ENCODE data around the gene CNOT4.

CNOT4 gene

DNA sequence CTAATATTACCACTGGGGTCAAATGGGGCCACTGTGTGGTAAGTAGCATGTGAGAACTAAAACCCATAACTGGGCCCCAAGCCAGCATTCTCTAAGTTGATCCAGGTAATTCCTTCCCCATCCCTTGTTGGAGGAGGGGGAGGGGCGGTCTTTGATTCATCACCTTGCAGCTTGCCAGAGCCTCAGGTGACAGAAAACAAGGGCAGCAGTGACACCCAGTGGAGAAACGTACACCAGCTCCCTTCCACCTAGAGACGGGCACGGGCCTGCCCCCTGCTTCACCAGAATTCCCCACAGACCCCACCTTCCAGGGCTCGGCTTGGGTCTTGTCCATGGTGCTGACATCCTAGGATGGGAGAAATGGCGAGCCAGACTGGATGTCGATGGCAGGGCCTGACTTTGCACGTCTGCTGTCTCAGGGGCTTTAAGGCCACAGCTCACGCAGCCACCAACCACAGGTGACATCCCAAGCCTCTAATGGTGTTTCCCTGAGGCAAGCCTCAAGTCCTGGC is 174.2 kb downstream of the CNOT4 start:
- peak; percentile 64 for DNase-seq
- H3K4me3 ChIP-seq (ENCODE audit: low read depth in 1 of 2, low read length in 2 of 2): no peak overlapping the region
- no peaks in the 10 kb centered on the region for H3K36me3 ChIP-seq (ENCODE audit: insufficient read depth, low read length)
- ATAC-seq (ENCODE audit: insufficient read depth, low read depth): peak; percentile 94
- TF ChIP-seq, protein P1, sequence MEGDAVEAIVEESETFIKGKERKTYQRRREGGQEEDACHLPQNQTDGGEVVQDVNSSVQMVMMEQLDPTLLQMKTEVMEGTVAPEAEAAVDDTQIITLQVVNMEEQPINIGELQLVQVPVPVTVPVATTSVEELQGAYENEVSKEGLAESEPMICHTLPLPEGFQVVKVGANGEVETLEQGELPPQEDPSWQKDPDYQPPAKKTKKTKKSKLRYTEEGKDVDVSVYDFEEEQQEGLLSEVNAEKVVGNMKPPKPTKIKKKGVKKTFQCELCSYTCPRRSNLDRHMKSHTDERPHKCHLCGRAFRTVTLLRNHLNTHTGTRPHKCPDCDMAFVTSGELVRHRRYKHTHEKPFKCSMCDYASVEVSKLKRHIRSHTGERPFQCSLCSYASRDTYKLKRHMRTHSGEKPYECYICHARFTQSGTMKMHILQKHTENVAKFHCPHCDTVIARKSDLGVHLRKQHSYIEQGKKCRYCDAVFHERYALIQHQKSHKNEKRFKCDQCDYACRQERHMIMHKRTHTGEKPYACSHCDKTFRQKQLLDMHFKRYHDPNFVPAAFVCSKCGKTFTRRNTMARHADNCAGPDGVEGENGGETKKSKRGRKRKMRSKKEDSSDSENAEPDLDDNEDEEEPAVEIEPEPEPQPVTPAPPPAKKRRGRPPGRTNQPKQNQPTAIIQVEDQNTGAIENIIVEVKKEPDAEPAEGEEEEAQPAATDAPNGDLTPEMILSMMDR (IDR thresholded peaks at IDR 0.05; ENCODE audit: borderline replicate concordance, extremely low read depth, low read length, poor library complexity, severe bottlenecking): peak; percentile 75
- TF ChIP-seq EZH2 (IDR thresholded peaks at IDR 0.05; ENCODE audit: borderline replicate concordance, low read depth, low read length, severe bottlenecking): no peak
- no peaks in the 10 kb centered on the region for H3K79me2 ChIP-seq (ENCODE audit: insufficient read depth, low read length)
- no peak overlapping the region for H3K4me2 ChIP-seq (ENCODE audit: insufficient read depth, low read length)
- H3K9ac ChIP-seq (ENCODE audit: low read depth, low read length): no peak overlapping the region
- no peaks in the 10 kb centered on the region for H3K27me3 ChIP-seq (ENCODE audit: insufficient read depth, low read length, poor library complexity)
- no peaks in the 10 kb centered on the region for H3K9me3 ChIP-seq (ENCODE audit: insufficient read depth, low read length, severe bottlenecking)
- peaks cover 4% of the 10 kb centered on the region; the same call in 1 of the 2 replicates for H4K20me1 ChIP-seq (ENCODE audit: insufficient read depth, low read length)
- H3K4me1 ChIP-seq (ENCODE audit: insufficient read depth, low read length): no peaks in the 10 kb centered on the region
- H2AFZ ChIP-seq (ENCODE audit: low read depth, low read length): no peak overlapping the region
- H3K27ac ChIP-seq (ENCODE audit: low read length): no peak overlapping the region

DNA sequence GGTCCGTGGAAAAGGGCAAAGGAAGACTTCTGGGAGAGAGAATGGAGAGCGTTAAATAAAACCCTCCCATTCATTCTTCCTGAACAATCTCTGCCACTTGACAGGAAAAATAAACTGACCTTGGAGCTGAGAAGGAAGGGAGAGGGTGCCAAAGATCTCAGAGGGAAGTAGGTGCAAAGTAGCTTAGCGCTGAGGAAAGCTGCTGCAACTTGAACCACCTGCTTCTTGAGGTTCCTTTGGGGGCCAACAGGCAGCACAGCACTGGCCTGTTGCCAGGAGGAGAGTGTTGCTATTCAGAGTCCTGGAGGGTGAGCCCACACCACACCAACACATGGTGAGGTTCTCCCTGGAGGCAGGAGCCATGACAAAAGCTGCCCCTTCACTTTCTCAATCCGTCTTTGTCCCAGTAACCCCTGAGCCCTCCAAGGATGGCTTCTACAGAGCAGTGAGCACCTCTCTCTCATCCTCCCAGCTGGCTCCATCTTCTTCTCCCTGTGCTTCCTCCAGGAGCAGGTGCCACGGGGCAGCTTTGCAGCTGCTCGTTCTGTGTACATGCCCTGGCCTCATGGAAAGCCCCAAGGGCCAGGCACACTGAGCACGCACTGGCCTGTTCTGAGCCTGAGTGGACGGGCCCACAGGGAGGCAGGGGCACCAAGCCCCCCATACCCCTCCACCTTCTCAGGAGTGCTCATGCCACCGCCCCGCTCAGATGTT is 174.9 kb downstream of the CNOT4 start:
- Histone ChIP-seq H4K20me1 (ENCODE audit: insufficient read depth, low read length) (peaks cover 4% of the 10 kb centered on the region; the same call in 1 of the 2 replicates), H3K4me3 (ENCODE audit: low read depth in 1 of 2, low read length in 2 of 2) (no peak overlapping the region), H3K9me3 (ENCODE audit: insufficient read depth, low read length, severe bottlenecking) (no peaks in the 10 kb centered on the region), H2AFZ (ENCODE audit: low read depth, low read length) (no peak overlapping the region), H3K4me2 (ENCODE audit: insufficient read depth, low read length) (no peak overlapping the region), H3K4me1 (ENCODE audit: insufficient read depth, low read length) (no peaks in the 10 kb centered on the region), H3K36me3 (ENCODE audit: insufficient read depth, low read length) (no peaks in the 10 kb centered on the region), H3K27ac (ENCODE audit: low read length) (no peak overlapping the region), H3K79me2 (ENCODE audit: insufficient read depth, low read length) (no peaks in the 10 kb centered on the region), H3K9ac (ENCODE audit: low read depth, low read length) (no peak overlapping the region), H3K27me3 (ENCODE audit: insufficient read depth, low read length, poor library complexity) (no peaks in the 10 kb centered on the region)
- TF ChIP-seq, protein P1 (IDR thresholded peaks at IDR 0.05; ENCODE audit: borderline replicate concordance, extremely low read depth, low read length, poor library complexity, severe bottlenecking): no peak
- no peak for TF ChIP-seq EZH2 (IDR thresholded peaks at IDR 0.05; ENCODE audit: borderline replicate concordance, low read depth, low read length, severe bottlenecking)
- no peak for ATAC-seq (ENCODE audit: insufficient read depth, low read depth)
- DNase-seq: no peak

DNA sequence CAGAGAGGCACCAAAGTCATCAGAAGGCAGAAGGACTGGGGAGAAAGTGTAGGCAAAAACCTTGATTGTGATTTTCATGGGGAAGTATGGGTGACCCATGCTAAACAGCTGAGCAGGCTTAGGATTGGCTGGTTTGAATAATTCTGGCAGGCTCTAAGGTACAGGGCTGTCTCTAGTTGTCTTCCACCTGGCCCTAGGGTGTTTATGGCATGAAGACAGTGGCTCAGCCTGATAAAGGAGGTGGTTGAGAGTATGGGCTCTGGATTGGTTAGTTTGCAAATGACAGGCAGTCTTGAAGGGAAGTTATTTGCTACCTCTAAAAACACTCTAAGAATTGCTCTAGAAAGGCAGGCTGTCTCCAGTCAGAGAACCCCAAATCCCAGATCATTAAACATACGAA is 176.0 kb downstream of the CNOT4 start:
- H3K27ac ChIP-seq (ENCODE audit: low read length): no peak overlapping the region
- no peaks in the 10 kb centered on the region for H3K79me2 ChIP-seq (ENCODE audit: insufficient read depth, low read length)
- H3K36me3 ChIP-seq (ENCODE audit: insufficient read depth, low read length): no peaks in the 10 kb centered on the region
- H3K27me3 ChIP-seq (ENCODE audit: insufficient read depth, low read length, poor library complexity): no peaks in the 10 kb centered on the region
- H3K4me3 ChIP-seq (ENCODE audit: low read depth in 1 of 2, low read length in 2 of 2): no peak overlapping the region
- no peak overlapping the region for H3K9ac ChIP-seq (ENCODE audit: low read depth, low read length)
- H3K4me2 ChIP-seq (ENCODE audit: insufficient read depth, low read length): no peak overlapping the region
- no peak overlapping the region for H2AFZ ChIP-seq (ENCODE audit: low read depth, low read length)
- no peak for ATAC-seq (ENCODE audit: insufficient read depth, low read depth)
- no peaks in the 10 kb centered on the region for H3K4me1 ChIP-seq (ENCODE audit: insufficient read depth, low read length)
- no peak for DNase-seq
- peaks cover 4% of the 10 kb centered on the region; the same call in 1 of the 2 replicates for H4K20me1 ChIP-seq (ENCODE audit: insufficient read depth, low read length)
- TF ChIP-seq EZH2 (IDR thresholded peaks at IDR 0.05; ENCODE audit: borderline replicate concordance, low read depth, low read length, severe bottlenecking): no peak
- TF ChIP-seq, protein P1 (IDR thresholded peaks at IDR 0.05; ENCODE audit: borderline replicate concordance, extremely low read depth, low read length, poor library complexity, severe bottlenecking): no peak
- H3K9me3 ChIP-seq (ENCODE audit: insufficient read depth, low read length, severe bottlenecking): no peaks in the 10 kb centered on the region

All from DND-41 (cell line).